ENCODE data around the gene KLKB1.
"Not testable (repeated sequence)": the region's sequence is repeated elsewhere in the genome, so short reads cannot be mapped to it uniquely, and the experiment has no call there.

The KLKB1 gene

GRCh38 chr4:186265683-186266652 lies 38.7 kb downstream of the KLKB1 start, which contains the start of gene F11:
Gene F11, plus strand, starts transcription at chr4:186266189. Its CDS starts 948 bp downstream, at chr4:186267137.
- DNase-seq = no peak

DNA sequence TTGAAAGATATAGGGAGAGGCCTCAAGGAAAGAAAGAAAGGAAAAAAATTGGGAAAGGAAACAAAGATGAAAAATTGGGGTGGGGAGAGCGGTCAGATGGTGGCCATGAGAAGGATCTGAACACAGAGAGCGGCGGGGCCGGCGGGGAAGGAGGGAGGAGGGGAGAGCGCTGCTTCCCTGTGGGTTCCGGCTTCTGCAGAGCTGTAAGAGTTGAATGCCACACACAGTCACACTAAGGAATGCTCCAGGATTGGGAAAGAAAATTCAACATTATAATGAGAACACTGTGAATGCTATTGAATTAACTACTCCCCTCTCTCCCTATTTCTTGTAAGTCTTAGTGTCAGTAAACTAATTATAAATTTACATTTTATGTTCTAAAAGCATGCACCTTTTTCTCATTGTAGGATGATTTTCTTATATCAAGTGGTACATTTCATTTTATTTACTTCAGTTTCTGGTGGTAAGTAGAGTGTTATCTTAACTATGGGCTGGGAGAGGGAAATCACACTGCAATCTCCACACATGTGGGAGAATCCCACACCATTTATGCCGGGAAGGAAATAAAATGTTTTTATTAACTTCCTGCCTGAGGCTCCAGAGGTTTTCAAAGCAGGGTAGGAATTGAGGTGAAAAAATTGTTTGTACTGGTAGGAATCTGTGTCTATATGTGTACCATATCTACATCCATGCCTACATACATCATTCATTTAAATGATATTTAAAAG lies 39.6 kb downstream of the KLKB1 start:
- DNase-seq = no peak

DNA sequence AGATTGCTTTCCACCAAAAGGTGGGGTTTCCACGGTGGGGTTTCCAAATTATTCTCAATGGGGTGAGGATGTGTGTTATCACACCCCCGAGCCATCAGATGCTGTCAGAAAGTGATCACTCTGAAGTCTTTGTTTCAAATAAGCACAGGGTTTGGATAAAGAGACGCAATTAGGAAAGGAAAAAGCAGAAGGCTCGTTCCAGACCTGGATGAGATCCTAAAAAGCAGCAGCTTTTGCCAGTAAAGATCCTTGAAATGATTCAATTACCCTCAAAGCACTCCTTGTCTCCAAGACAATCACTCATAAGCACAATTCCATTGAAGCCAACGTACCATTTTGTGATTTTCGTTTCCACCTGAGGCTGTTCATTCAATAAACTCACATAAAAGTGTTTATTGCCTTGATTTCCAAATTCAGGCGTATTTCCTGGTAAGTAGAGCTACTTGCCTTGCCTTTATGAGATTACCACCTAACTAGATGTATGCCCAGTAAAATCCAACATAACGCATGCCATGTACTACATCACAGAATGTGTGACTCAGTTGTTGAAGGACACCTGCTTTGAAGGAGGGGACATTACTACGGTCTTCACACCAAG lies 43.9 kb downstream of the KLKB1 start:
- DNase-seq = no peak

GRCh38 chr4:186272699-186273391 lies 45.5 kb downstream of the KLKB1 start:
- DNase-seq = no peak

- DNase-seq = not testable (repeated sequence)
Measured at GRCh38 chr4:186273392-186273789, 46.1 kb downstream of the KLKB1 start.

DNA sequence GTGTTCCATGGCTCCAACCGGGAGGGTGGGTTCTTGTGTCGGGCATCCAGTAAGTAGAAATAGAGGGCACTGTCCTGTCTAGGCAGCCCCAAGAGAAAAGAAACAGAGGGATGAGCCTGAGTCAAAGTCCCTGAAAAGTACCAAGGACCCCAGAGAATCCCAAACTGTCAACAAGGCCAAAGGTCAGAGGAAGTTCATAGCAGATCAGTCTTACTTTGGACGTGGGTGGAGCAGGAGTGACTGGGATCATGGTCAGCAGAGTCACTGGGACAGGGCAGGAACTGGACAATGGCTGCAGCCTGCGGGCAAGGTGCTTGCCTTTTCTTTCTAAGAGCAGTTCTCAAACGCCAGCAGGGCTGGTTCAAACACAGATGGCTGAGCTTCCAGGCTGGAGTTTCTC lies 56.0 kb downstream of the KLKB1 start:
- no peak for DNase-seq

- no peak for DNase-seq
Measured at GRCh38 chr4:186285147-186285546, 57.8 kb downstream of the KLKB1 start.

- DNase-seq = no peak
Measured at GRCh38 chr4:186286581-186286980, 59.3 kb downstream of the KLKB1 start.

DNA sequence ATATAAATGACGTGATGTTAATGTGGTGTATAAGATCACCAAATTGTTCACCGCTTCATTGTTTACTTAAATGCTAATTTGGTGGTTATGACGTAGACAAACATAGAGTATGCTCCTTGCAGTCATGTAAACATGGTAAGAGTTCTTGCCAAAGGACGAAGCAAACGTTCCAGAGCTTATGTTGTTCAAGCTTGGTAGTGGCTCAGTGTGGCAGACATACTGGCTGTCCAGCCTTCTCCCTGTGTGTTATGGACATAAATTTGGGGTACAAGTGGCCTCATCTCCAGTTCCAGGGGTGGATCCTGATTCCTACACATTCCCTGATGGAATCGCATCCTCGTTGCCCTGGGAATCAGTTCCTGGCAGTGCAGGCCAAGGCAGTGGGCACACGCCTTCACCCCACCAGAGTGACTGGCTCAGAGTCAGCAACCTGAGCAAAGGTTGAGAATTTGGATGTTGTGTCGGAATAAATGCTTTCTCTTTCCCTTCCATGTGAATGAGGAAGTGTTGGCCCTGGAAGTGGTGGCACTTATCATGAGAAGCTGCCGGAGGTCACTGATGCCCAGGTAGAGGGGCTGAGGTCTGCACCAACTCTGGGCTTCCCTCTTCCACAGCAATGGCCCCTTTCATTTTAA lies 64.1 kb downstream of the KLKB1 start:
- no peak for DNase-seq

DNA sequence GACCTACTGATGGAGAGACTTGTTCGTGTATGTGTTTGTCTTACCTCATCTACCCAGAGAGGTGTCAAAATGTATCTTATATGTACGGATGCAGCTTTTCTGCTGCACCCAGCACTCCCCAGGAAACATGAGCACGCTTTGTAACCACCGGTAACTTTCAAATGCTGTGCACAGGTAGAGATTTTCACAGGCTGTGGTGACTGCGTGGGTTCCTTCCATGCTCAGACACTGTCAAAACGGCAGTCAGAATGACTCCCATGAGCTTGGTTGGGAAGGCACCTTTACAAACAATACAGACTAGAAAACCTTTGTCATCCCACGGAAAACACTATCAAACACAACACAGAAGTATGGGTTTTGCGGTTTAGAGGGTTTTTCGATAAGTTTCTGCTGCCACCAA lies 66.9 kb downstream of the KLKB1 start:
- DNase-seq = no peak

DNA sequence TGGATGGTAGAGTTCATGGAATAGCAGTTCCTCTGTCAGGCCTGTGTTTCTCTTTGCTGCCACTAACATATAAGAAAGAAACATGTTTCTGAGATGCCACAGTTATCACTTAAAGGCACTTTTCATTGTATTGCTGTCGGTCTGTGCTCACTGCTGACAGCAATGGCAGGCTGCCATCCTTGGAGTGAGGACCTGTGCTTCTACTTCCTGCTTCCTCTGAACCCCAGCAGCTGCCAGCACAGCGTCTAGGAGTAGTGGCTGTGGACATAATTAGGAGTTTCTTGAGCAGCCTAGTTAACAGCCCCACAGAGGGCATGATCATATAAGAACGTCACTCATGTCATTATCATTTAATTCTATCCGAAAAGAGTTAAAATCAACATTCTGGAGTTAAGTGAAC lies 69.2 kb downstream of the KLKB1 start:
- no peak for DNase-seq

DNA sequence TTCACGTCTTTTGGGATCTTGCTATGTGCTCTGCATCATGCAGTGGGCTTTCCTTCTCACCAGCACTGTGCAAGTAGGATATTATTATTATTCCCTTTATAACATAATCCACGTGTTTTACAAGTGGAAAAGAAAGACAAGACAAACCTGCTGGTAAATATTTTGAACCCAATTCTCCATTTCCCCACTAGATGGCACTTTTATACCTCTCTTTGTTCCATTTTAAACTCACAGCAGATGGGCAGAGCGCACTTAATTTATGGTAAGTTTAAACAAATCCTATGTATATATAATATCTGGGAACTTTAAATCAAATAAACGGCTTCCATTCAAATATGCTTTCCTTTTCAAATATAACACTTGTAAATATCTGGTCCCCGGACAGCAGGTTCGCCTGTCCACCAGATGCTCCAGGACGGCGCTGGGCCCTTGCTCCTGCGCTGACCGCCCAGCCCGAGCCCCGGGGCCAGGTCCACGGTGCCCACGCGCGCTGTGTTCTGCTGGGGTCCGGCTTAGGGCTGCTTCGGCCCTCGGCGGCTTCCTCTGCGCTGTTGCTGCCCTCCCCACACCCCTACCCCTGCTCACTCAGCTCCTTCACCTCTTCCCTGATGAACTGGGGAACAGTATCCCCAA lies 69.8 kb downstream of the KLKB1 start:
- DNase-seq = peak; percentile 57

DNA sequence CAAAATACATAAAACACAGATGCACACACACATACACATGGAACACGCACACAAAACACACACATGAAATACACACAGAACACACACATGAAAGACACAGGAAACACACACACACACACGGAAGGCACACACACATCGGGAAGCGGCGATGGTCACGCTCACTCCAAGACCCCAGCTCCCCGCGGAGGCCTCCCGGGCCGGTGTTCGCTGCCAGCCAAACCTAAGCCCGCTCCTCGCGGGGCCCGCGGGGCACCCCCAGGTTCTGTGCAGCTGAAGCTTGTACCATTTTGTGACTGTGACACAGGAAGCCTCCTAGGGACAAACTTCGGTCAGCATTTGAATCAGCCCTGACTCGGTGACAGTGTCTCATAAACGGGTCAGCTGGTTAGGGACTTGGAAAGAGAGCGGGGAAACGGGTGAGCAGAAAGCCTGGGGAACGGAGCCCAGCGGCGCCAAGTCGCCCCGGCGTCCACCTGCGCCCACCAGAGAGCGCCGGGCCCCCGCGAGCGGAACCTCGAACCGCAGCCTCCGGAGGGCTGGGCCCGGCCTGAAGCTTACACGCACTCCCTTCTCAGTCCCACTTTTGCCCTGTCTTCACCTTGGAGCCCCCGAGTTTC lies 70.8 kb downstream of the KLKB1 start:
- no peak for DNase-seq

- no peak for DNase-seq
Measured at GRCh38 chr4:186299291-186299690, 72.0 kb downstream of the KLKB1 start.

GRCh38 chr4:186300659-186301390 lies 73.5 kb downstream of the KLKB1 start:
- no peak for DNase-seq

DNA sequence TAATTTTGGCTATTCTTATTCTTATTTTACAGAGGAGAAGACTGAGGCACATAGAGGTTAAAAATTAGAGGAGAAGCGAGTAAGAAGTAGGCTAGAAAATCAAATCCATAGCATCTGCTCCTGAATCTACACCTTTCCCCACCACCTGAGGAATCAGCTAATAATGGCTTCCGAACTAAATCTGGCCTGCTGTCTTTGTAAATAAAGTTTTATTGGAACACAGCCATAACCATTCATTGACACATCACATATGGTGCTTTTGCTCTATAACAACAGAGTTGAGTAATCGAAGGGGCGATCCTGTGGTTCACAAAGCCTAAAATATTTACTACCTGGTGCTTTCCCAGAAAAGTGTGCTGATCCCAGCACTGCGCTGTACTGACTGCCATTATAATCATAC lies 76.9 kb downstream of the KLKB1 start:
- no peak for DNase-seq

DNA sequence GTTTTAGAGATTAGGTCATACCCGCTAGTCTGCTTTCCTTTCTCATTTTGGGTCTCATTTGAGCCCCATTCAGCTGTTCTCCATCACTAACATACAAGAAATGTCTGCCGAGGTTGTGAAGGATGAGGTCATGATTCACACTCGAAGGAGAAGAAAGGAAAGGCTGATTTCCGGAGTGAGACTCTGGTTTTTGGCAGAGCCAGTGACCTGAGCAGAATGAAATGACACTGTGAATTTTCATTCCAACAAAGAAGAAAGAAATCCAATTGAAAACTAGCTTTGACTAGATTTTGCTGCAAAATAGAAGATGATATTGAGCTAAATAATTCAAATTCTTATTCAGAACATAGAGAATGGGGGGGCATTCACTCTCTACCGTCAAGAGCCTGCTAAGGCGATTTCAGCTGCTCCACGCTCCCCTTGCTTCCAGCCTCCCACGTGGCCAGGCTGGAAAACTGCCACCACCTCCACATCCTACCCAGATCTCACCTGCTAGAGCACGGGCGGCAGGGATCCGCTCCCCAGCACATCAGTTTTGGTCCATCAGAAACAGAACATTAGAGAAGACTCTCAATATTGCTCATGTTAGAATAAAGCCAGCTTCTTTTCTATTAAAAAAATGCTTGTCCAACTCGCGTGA lies 77.7 kb downstream of the KLKB1 start:
- no peak for DNase-seq

DNA sequence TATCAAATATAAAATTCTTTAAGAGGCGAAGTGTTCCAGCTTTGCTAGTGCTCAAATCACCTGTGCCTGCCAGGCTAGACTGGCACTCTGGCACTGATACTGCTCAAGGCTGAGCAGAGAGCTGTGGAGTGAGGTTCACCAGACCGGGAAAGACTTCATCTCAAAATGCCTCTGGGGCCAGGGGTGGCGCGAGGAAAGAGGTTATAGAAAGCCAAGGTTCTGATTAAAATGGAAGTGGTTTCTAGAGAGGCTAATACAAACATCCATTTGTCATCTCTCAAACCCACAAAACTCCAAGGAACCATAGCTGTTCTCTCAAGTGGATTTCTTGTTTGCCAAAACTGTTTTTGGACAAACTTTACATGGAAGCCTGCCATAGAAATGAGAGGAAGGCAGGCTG lies 80.2 kb downstream of the KLKB1 start:
- no peak for DNase-seq

GRCh38 chr4:186307916-186308315 lies 80.6 kb downstream of the KLKB1 start:
- DNase-seq = no peak

All from NCI-H82 (cell line).